Measurements from ENCODE around the gene HIGD1A. TPM values are rescaled to one million over a fixed set of nuclear protein-coding genes. Genes with fewer than 3 reads are reported as not detected.

HIGD1A gene
- total and polyA plus RNA-seq, 2 experiments from 2014 or later = 102 to 144 TPM

GRCh38 chr3:42852441-42852840, 48.2 kb upstream of the HIGD1A start:
- H3K79me2 ChIP-seq (replicated peaks; ENCODE audit: insufficient read depth) = no peaks in the 10 kb centered on the region
- Mint-ChIP-seq H3K4me3 (no peak overlapping the region), H3K9me3 (peaks cover 5% of the 10 kb centered on the region; the same call in 2 of the 3 replicates), H3K27me3 (ENCODE audit: insufficient read depth, low read depth, poor library complexity) (no peaks in the 10 kb centered on the region), H3K36me3 (ENCODE audit: low read depth) (no peaks in the 10 kb centered on the region; the same call in 2 of the 3 replicates), H3K4me1 (peaks cover 4% of the 10 kb centered on the region; the same call in 2 of the 3 replicates), H3K27ac (no peak overlapping the region)
- no peaks in the 10 kb centered on the region for H3K9me2 ChIP-seq (ENCODE audit: insufficient read depth)
- ATAC-seq = no peak
- no peaks in the 10 kb centered on the region; the same call in 1 of the 2 replicates for H3K4me1 ChIP-seq (ENCODE audit: insufficient read depth)
- no peak for TF ChIP-seq ZNF462 (CRISPR knock-in tag; IDR thresholded peaks at IDR 0.05)
- no peaks in the 10 kb centered on the region for H4K20me1 ChIP-seq (replicated peaks; ENCODE audit: insufficient read depth)
- H3K4me3 ChIP-seq = no peak overlapping the region
- H3F3A ChIP-seq (replicated peaks; ENCODE audit: low read depth) = no peaks in the 10 kb centered on the region
- no peaks in the 10 kb centered on the region for H3K36me3 ChIP-seq (ENCODE audit: insufficient read depth)
- H2AFZ ChIP-seq = no peak overlapping the region
- no peak for DNase-seq (ENCODE audit: low spot score)
- H3K4me2 ChIP-seq = no peak overlapping the region
- H3K27ac ChIP-seq (ENCODE audit: low read depth) = no peak overlapping the region
- no peaks in the 10 kb centered on the region for H3K27me3 ChIP-seq (ENCODE audit: insufficient read depth)

- ATAC-seq = no peak
- no peak overlapping the region for H3K27ac ChIP-seq (ENCODE audit: low read depth)
- H3K9me2 ChIP-seq (ENCODE audit: insufficient read depth) = no peaks in the 10 kb centered on the region
- no peaks in the 10 kb centered on the region for H3F3A ChIP-seq (replicated peaks; ENCODE audit: low read depth)
- peaks cover 5% of the 10 kb centered on the region for H3K27me3 Mint-ChIP-seq (ENCODE audit: insufficient read depth, low read depth, poor library complexity)
- no peak overlapping the region for H2AFZ ChIP-seq
- H3K27me3 ChIP-seq (ENCODE audit: insufficient read depth) = no peaks in the 10 kb centered on the region
- no peak overlapping the region for H3K4me3 Mint-ChIP-seq
- H3K36me3 ChIP-seq (ENCODE audit: insufficient read depth) = no peaks in the 10 kb centered on the region
- no peak overlapping the region for H3K4me3 ChIP-seq
- H3K4me1 Mint-ChIP-seq = peaks cover 9% of the 10 kb centered on the region
- H3K36me3 Mint-ChIP-seq (ENCODE audit: low read depth) = no peaks in the 10 kb centered on the region
- H4K20me1 ChIP-seq (replicated peaks; ENCODE audit: insufficient read depth) = no peaks in the 10 kb centered on the region
- H3K4me1 ChIP-seq (ENCODE audit: insufficient read depth) = no peaks in the 10 kb centered on the region; the same call in 1 of the 2 replicates
- no peak overlapping the region for H3K4me2 ChIP-seq
- no peaks in the 10 kb centered on the region; the same call in 2 of the 3 replicates for H3K9me3 Mint-ChIP-seq
- H3K79me2 ChIP-seq (replicated peaks; ENCODE audit: insufficient read depth) = no peaks in the 10 kb centered on the region
- DNase-seq (ENCODE audit: low spot score) = no peak
- H3K27ac Mint-ChIP-seq = no peak overlapping the region
- no peak for TF ChIP-seq ZNF331 (CRISPR knock-in tag; IDR thresholded peaks at IDR 0.05; ENCODE audit: low read depth)
- TF ChIP-seq EZH2phosphoT487 (IDR thresholded peaks at IDR 0.05; ENCODE audit: unreplicated experiment) = no peak
- no peak for TF ChIP-seq CTCF (conservative IDR thresholded peaks at IDR 0.05; ENCODE audit: low read depth in 2 of 2)
- no peak for TF ChIP-seq JUNB (IDR thresholded peaks at IDR 0.05; ENCODE audit: unreplicated experiment)
Measured at GRCh38 chr3:42851228-42851834, 47.0 kb upstream of the HIGD1A start.
